ENCODE data around the gene WRAP73. TPM values are rescaled to one million over a fixed set of nuclear protein-coding genes. Genes with fewer than 3 reads are reported as not detected.
"Not testable (repeated sequence)": the region's sequence is repeated elsewhere in the genome, so short reads cannot be mapped to it uniquely, and the experiment has no call there.

WRAP73 gene
- total and polyA plus RNA-seq, 2 experiments from 2014 or later: 22.6 to 43.3 TPM

GRCh38 chr1:3621151-3621671, 28.7 kb downstream of the WRAP73 start:
- H3K9me3 Mint-ChIP-seq: not testable (repeated sequence)

GRCh38 chr1:3620708-3621107, 29.2 kb downstream of the WRAP73 start:
- no peaks in the 10 kb centered on the region for H4K20me1 ChIP-seq (replicated peaks; ENCODE audit: insufficient read depth)
- H3K4me1 ChIP-seq (ENCODE audit: insufficient read depth): 0 out of 2 replicates have a peak, but pooled peaks cover under 1% of the 10 kb centered on the region
- H3K4me2 ChIP-seq: no peak overlapping the region
- Mint-ChIP-seq H3K4me1 (peaks cover 15% of the 10 kb centered on the region), H3K27me3 (ENCODE audit: insufficient read depth, low read depth, poor library complexity) (peaks cover 7% of the 10 kb centered on the region), H3K9me3 (peaks cover 3% of the 10 kb centered on the region; the same call in 2 of the 3 replicates), H3K4me3 (no peak overlapping the region), H3K36me3 (ENCODE audit: low read depth) (no peaks in the 10 kb centered on the region; the same call in 2 of the 3 replicates), H3K27ac (no peak overlapping the region)
- DNase-seq (ENCODE audit: low spot score) (no peak), ATAC-seq (no peak)
- 0 out of 2 replicates have a peak, but pooled peaks cover under 1% of the 10 kb centered on the region for H3K79me2 ChIP-seq (replicated peaks; ENCODE audit: insufficient read depth)
- peaks cover under 1% of the 10 kb centered on the region; the same call in 1 of the 2 replicates for H3F3A ChIP-seq (replicated peaks; ENCODE audit: low read depth)
- H3K4me3 ChIP-seq: no peak overlapping the region
- H3K36me3 ChIP-seq (ENCODE audit: insufficient read depth): no peaks in the 10 kb centered on the region
- no peak overlapping the region for H2AFZ ChIP-seq
- H3K27me3 ChIP-seq (ENCODE audit: insufficient read depth): no peaks in the 10 kb centered on the region
- H3K9me2 ChIP-seq (ENCODE audit: insufficient read depth): no peaks in the 10 kb centered on the region
- H3K27ac ChIP-seq (ENCODE audit: low read depth): no peak overlapping the region
- no peak for TF ChIP-seq CREB1 (CRISPR knock-in tag; IDR thresholded peaks at IDR 0.05; ENCODE audit: low read depth)
- TF ChIP-seq, protein P1, sequence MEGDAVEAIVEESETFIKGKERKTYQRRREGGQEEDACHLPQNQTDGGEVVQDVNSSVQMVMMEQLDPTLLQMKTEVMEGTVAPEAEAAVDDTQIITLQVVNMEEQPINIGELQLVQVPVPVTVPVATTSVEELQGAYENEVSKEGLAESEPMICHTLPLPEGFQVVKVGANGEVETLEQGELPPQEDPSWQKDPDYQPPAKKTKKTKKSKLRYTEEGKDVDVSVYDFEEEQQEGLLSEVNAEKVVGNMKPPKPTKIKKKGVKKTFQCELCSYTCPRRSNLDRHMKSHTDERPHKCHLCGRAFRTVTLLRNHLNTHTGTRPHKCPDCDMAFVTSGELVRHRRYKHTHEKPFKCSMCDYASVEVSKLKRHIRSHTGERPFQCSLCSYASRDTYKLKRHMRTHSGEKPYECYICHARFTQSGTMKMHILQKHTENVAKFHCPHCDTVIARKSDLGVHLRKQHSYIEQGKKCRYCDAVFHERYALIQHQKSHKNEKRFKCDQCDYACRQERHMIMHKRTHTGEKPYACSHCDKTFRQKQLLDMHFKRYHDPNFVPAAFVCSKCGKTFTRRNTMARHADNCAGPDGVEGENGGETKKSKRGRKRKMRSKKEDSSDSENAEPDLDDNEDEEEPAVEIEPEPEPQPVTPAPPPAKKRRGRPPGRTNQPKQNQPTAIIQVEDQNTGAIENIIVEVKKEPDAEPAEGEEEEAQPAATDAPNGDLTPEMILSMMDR (conservative IDR thresholded peaks at IDR 0.05; ENCODE audit: low read depth in 2 of 2): no peak
- no peak for TF ChIP-seq POLR2AphosphoS5 (IDR thresholded peaks at IDR 0.05; ENCODE audit: low read depth)
- TF ChIP-seq ZNF462 (CRISPR knock-in tag; IDR thresholded peaks at IDR 0.05): no peak
- TF ChIP-seq NANOG (IDR thresholded peaks at IDR 0.05; ENCODE audit: borderline replicate concordance): no peak
- TF ChIP-seq STAT1 (IDR thresholded peaks at IDR 0.05; ENCODE audit: unreplicated experiment): no peak
- no peak for TF ChIP-seq ZNF331 (CRISPR knock-in tag; IDR thresholded peaks at IDR 0.05; ENCODE audit: low read depth)
- TF ChIP-seq JUNB (IDR thresholded peaks at IDR 0.05; ENCODE audit: unreplicated experiment): no peak
- no peak for TF ChIP-seq ETS1 (IDR thresholded peaks at IDR 0.05)

More at GRCh38 chr1:3621151-3621671, 28.7 kb downstream of the WRAP73 start:
- not testable (repeated sequence) for ATAC-seq; H2AFZ ChIP-seq; H4K20me1 ChIP-seq (replicated peaks; ENCODE audit: insufficient read depth); DNase-seq (ENCODE audit: low spot score); H3K27me3 ChIP-seq (ENCODE audit: insufficient read depth); H3K4me1 ChIP-seq (ENCODE audit: insufficient read depth); H3K79me2 ChIP-seq (replicated peaks; ENCODE audit: insufficient read depth); H3K4me2 ChIP-seq; H3K4me3 Mint-ChIP-seq; H3K36me3 ChIP-seq (ENCODE audit: insufficient read depth); H3F3A ChIP-seq (replicated peaks; ENCODE audit: low read depth); H3K36me3 Mint-ChIP-seq (ENCODE audit: low read depth); H3K27me3 Mint-ChIP-seq (ENCODE audit: insufficient read depth, low read depth, poor library complexity); H3K27ac Mint-ChIP-seq; H3K27ac ChIP-seq (ENCODE audit: low read depth); H3K9me2 ChIP-seq (ENCODE audit: insufficient read depth); H3K4me3 ChIP-seq
- peaks cover 17% of the 10 kb centered on the region for H3K4me1 Mint-ChIP-seq
- TF ChIP-seq, protein P1 (conservative IDR thresholded peaks at IDR 0.05; ENCODE audit: low read depth in 2 of 2): peak; percentile 30 to 36

Data from GM23338 (cell line).